CD4-positive, alpha-beta T cell treated with Interleukin-4 for 1 hour (primary cell): Measurements from ENCODE around the gene CLTCL1.
"Not testable (repeated sequence)": the region's sequence is repeated elsewhere in the genome, so short reads cannot be mapped to it uniquely, and the experiment has no call there.

Experiments
- DNase-seq, 2 donors: peaks; one replicate each; pipeline ENCODE4 v3.0.0-alpha.2; 2020 to 2022

The CLTCL1 gene

DNA sequence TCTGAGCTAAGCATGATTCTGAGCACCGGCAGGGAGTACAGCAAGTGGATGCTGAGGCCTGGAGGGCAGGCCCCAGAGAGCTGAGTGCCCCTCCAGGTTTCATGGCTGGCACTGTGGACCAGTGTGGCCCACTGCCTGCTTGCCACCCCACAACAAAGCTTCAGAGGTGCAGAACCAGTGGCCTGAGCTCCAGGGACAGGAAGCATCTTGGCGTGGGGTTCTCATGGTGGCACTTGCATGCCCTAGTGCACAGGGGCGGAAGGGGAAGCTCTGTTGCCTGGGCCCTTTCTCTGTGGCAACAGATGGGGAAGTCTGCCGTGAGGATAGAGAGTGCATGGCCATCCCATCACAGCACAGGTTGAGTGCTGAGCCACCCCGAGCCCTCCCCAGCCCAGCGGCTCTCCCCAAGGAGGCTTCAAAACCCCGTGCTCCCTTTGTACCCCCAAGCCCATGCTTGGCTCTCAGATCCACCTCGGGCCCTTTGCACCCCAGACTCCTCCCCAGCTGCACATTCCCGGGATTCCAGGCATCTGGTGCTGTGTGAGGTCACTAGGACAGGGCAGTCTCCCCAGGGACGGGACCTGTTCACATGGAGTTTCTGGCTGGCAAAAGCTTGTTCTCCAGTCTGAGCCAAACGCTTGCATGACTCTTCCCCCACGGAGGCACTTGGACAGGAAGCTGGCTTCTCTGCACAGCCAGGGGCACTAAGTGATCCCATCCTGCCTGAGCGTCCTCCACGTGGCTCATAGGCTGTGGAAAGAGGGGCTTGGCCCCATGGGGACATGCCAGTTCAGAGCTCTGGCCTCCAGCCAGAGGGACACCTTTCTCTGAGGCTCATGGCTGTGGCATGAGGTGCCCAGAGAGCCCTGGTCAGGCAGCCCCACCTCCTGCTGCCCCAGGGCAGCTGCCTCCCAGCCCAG, 117.2 kb downstream of the CLTCL1 start:
- peak in 1 of 2 donors; percentile 53 for DNase-seq

DNA sequence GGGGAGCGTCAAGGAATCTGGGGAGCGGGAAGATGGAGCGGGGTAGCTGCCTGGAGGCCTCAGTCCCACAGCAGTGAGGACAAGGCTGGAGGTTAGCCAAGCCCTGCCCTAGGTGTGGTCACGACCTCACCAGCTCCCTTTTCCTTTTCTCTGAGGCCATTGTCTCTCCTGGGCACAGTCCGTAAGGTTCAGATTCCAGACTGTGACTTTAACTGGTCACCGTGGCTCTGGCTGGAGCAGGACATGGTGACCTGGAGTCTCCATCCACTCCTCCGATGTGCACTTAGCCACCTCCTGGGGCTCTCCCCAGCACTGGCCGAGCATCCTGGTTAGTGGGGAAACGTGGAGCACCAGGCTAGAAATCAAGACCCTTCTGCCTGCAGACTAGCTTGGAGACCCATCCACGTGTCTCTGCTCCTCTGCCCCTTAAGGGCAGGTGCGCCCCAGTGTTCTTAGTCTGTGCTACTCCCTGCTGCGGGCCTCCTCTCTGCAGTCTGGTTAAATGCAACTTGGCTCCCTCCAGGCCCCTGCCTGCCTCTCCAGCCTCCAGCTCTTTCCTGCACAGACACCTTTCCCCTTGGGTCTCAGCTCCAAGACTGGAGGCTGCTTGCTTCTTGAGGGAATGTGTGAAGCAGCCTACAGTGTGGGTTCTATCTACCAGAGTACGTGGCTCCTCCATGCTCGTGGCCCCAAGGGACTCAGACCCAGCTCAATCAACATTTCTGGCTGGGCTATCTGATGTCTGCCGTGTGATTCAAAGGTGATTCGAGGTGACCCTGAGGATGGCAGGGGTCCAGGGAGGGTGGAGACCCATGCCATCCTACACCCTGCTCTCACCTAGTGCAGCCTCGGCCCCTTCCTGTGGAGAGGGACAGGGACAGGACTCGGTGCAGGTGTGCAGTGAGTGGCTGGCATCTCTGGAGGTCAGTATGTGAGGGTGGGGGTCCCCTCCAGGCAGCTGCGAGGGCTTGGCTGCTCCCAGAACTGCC, 118.2 kb downstream of the CLTCL1 start:
- DNase-seq = no peak

DNA sequence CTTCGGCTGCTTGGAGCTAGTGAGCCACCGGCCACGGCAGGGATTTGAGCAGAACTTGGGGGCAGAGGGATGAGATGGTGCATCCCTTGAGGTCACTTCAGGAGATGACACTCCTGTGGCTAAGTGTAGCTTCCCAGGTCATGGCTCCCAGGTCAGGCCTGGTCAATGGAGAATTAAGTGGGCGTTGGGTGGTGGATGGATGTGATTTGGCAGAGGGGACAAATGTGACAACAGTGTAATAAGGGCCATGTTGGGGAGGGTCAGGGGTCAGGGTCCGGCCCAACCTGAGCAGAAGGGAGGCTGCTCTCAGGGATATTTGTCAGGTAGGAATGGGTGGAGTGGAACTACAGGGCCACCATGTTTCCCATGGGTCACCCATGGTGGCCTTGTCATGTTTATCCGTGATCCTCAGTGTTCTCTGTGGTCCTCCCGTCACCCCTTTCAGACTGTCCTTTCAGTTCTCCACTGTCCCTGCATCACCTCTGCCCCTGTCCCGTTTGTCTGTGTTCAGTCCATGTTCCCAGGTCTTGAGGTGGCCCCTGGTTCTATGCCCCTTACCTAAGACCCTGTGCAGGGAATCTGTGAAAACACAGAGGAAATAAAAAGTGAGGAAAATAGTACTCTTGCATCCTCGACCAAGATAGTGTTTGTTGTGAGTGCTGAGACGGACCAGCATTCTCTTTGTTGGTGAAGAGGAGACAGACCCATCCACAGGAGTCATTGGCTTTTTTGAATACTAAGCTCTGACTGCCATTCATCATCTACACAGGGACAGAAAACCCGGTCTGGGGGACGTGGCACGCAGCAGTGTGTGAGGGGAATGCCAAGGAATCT, 119.1 kb downstream of the CLTCL1 start:
- no peak for DNase-seq

DNA sequence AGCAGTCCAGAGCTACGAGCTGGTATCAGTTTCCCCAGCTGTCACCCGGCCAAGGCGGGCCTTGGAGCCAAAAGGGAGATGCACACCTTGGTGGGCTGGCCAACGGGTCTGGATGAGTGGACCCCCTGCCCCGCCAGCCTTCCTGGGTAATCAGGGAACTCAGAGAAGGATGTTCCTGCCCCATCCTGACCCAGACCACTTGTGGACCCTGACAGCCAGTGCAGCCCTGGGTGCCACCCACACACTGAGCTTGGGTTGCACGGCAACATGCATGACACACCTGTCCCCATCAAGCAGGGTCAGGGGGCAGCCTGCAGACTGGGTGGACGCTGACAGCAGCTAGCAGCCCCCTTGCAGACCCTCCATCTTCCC, 121.6 kb downstream of the CLTCL1 start:
- no peak for DNase-seq

DNA sequence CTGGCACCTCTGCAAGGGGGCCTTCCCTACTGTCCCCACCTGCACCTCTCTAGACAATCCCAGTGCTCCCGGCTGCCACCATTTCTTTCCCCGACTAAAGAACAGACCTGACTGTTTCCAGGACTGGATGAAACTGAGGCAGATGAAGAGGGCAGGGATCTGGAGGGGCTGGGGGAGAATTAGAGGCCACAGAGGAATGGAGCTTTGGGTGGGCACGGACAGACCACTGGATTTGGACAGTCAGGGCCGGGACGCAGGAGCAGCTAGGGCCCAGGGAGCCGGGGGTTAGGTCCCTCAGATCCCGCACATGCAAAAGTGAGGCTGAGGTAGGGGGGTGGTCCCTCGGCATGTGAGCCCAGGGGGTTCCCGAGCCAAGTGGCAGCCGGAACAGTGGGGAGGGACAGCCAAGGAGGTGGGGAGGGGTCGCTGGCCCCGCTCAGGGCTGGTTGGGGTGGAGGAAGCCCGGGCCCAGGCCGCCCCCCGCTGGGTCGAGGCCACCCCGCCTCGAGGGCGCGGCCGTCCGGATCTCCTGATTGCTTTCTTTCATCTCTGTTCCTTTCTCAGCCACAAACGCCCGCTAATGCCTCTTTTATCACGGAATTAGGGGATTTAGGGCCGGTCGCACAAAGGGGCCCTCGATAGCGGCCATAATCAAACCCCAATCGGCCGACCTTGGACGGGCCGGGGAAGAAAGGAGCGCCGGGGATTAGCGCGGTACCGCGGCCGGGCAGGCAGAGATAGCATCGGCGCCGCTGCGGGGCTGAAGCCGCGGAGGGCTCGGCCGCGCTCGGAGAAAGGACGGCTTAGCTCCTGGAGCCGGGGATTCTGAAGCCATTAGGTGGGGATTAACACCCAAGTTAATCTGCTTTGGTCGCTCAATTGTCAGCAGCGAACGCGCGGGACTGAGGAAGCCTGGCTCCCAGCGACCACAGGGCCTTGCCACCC, 122.2 kb downstream of the CLTCL1 start:
- no peak for DNase-seq

DNA sequence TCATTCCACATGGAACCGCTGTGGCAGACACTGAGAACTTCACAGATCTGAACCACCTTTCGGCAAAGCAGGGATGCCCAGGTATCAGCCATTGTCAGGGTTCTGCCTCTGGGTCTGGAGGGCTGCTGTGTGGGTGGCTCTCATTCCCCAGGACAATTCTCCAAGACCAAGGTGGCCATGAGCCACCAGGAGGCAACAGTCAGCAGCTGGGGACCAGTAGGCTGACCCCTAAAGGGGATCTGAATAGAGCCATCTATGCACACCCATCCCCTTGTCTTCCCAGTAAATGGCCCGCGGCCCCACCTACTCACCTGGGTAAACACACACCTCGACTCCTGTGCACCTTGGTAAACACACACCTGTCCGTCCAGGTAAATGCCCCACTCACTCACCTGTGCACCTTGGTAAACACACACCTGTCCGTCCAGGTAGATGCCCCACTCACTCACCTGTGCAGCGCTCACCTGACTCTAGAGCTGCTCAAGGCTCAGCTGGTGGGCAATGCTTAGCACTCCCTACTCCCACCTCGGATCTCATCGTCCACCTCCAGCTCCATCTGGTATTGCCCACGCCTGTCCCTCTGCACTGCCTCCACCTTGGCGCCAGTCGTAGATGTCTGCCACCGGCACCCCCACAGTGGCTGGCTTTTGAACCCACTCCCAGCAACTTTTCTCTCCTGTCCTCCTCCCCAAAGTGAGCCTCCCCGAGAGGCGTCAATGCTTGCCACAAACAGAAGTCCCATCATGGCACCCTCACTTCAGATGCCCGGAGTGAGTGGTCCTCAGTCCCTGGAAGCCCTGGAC, 123.2 kb downstream of the CLTCL1 start:
- DNase-seq = no peak

DNA sequence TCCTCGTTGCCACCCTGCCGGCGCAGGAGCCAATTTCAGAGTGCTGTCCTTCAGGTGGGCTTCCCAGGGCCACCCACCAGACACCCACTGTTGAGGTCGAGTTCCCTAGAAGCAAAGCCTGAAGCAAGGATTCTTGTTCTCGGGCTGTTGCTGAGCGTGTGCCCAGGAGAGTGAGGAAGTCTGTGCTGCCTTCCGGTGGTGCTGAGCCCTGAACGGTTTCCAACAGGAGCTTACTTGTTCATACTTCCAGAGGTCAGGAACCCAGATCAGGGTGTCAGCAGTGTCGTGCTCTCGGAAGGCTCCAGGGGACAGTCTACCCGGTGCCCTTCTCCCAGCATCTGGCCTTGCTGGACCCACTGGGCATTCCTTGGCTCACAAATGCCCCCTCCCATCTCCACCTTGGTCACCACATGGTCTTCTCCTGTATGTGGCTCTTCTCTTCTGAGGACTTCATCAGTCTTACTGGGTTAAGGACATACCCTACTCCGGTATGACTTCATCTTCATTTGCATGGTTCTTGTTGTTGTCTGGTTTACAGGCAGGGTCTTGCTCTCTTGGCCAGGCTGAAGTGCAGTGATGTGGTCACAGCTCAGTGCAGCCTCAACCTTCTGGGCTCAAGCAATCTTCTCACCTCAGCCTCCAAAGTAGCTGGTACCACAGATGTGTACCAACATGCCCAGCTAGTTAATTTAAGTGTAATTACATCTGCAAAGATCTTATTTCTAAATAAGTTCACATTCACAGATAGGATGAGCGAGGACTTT, 124.2 kb downstream of the CLTCL1 start:
- no peak for DNase-seq

DNA sequence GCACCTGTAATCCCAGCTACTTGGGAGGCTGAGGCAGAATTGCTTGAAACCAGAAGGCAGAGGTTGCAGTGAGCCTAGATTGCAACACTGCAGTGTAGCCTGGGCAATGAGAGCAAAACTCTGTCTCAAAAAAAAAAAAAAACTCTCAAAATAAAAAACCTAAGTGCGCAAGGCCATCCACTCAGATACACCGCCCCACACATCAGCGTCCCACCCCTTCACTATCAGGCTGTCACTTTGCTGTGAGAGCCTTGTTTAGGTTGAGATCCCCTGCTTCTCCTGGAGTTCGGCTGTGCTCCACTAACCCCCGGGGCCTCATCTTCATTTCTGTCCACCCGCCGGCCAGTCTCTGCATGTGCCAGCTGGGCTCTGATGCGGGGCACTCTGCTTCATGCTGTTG, 125.1 kb downstream of the CLTCL1 start:
- DNase-seq = no peak

DNA sequence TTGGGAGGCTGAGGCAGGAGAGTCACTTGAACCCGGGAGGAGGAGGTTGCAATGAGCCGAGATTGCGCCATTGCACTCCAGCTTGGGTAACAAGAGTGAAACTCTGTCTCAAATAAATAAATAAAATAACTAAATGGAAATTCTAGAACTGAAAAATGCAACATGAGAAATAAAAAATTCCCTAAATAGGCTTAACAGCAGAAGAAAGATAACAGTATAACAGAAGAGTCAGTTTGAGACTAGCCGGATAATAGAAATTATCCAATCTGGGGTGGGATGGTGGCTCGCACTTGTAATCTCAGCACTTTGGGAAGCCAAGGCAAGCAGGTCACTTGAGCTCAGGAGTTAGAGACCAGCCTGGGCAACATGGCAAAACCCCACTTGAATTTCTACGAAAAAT, 127.1 kb downstream of the CLTCL1 start:
- DNase-seq = no peak

DNA sequence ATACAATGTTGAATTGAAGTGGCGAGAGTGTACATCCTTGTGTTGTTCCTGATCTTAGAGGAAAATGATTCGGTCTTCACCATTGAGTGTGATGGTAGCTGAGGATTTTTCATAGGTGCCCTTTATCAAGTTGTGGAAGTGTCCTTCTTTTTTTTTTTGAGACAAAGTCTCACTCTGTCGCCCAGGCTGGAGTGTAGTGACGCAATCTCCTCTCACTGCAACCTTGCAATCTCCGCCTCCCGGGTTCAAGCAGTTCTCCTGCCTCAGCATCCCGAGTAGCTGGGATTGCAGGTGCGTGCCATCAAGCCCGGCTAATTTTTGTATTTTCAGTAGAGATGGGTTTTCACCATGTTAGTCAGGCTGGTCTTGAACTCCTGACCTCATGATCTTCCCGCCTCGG, 132.9 kb downstream of the CLTCL1 start:
- not testable (repeated sequence) for DNase-seq

DNA sequence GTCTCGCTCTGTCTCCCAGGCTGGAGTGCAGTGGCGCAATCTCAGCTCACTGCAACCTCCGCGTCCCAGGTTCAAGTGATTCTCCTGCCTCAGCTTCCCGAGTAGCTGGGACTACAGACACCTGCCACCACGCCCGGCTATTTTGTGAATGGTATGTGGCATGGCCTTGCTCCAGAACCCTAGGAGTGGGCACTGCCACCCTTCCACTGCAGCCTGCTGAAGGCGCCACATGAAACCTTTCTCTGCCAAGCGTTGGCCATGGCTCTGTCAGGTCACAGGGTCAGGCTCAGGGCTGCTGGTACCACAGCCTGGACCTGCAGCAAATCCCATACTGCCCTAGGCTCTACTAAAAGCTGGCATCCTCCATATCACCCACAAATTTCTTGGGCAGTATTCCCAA, 135.4 kb downstream of the CLTCL1 start:
- DNase-seq = not testable (repeated sequence)

DNA sequence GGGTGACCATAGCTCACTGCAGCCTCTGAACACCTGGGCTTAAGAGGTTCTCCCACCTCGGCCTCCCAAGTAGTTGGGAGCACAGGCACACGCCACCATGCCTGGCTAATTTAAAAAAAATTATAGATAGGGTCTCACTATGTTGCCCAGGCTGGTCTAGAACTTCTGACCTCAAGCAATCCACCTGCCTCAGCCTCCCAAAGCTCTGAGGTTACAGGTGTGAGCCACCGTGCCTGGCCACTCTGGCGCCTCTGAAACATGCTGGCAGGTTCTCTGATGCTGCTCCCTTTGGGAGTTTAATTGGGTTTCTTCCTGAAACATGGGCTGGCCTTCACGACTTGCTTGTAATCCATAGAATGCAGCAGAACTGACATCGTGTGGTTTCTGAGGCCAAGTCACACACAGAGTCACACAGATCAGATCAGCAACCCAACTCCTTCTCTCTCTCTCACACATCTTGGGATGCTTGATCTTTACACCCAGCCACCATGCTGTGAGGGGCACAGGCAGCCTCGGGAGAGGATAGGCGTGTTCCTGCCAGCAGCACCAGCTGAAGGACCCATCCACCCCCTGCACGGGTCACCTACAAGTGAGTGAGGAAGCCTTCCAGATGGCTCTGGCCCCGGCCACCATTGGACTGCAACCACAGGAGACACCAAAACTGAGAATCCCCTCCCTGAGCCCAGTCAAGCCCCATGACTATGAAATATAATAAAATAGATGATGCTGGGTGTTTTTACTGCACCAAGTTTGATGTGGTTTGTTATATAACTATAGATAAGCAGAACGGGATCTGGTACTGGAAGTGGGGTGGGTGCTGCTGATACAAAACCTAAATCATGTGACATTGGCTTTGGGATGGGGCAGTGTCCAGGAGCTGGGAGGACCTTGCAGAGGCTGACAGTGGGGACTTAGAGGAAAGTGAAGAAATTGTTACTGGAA, 138.3 kb downstream of the CLTCL1 start:
- DNase-seq = no peak

DNA sequence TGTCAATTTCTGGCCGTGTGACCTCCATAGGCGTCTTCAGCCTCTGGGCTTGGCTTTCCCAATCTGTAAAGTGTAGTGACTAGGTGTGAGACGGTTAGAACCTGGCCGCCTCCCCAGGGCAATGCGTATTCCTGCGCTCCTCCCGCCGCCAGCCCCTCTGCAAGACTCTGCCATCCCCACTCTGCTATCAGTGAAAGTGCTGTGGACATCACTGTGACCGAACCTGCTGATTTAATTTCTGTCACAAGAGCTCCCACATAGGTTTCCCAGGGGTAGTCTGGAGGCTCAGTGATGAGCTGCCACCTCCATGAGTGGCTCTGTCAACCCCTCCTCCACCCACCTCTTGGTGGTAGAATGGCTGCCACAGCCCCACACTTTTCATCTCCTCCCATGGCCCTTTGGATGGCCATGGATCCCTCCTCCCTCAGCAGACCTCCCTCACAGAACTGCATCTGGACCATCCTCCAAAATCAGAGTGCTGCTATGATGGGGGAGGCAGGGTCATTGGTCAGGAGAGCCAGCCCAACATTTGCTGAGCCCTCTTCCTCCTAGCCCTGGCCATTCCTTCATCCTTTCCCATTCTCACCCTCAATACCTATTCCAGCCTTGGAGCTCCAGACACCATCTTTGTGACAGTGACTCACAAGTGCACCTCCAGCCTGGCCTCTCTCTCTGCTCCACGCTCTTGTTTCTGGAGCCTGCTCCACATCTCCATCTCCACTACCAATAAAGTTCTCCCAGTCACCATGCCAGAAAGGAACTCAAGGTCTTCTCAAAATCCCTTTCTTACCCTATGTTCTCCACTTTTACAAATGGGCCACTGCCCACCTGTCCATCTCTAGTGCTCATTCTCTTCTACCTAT, 140.0 kb downstream of the CLTCL1 start:
- DNase-seq = no peak

DNA sequence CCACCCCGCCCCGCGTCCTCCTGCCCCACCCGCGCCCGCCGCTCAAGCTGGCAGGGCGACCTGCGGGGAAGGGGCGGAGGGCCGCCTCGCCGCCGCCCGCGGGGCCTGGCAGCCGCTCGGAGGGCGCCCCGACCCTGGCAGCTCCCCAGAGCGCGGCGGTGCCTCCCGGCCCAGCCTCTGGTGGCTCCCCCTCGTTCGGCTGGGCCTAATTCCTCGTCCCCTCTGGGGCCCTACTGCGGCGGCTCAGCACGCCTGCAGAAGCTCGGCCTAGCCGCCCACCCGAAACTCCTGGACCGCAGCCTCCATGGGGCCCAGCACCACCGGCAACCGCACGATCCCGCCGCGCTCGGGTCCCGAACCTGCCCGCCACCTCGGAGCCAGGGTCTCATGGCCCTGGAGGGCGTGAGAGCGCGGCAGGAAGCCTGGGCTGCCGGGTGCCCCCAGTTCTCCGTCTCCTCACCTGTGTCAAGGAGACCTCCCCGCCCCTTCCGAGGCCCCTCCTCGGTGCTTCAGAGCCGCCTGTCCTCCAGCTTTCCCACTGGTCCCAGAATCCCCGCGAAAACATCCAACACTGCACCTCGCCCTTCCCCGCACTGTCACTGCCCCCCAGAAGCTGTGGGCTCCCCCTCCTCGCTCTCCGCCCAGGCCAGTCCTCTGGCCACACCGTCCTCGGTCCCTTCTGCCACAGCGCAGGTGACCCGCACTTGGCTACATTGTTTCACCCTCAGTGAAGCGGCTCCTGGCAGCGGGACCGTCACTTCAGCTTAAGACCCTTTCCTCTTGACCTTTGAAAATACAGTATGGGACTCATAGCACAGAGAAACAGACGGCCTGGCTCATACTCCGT, 140.8 kb downstream of the CLTCL1 start:
- DNase-seq = no peak

DNA sequence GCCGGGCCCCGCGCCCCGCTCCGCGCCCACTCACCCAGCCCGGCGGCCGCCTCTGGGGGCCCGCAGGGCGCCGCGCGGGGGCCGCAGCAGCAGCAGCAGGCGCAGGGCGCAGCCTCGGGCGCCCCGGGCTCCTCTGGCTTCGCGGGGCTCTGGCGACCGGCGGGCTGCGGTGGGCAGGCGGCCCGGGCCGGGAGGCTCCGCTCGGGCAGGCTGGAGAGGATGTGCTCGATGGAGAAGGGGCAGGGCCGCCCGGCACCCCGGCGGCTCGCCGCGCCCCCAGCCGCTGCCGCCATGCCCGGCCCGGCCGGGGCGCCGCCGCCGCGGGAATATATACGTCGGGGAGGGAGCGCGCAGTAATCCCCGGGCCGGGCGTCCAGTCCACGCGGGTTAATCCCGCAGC, 141.5 kb downstream of the CLTCL1 start, which contains the start of gene GSC2:
Gene GSC2 (minus strand): TSS at position 302 of the 400 bp plus-strand sequence. CDS start 9 bp downstream, at position 293.
- DNase-seq = no peak
